ENCODE results near the gene OTUB2.

Gene OTUB2

DNA sequence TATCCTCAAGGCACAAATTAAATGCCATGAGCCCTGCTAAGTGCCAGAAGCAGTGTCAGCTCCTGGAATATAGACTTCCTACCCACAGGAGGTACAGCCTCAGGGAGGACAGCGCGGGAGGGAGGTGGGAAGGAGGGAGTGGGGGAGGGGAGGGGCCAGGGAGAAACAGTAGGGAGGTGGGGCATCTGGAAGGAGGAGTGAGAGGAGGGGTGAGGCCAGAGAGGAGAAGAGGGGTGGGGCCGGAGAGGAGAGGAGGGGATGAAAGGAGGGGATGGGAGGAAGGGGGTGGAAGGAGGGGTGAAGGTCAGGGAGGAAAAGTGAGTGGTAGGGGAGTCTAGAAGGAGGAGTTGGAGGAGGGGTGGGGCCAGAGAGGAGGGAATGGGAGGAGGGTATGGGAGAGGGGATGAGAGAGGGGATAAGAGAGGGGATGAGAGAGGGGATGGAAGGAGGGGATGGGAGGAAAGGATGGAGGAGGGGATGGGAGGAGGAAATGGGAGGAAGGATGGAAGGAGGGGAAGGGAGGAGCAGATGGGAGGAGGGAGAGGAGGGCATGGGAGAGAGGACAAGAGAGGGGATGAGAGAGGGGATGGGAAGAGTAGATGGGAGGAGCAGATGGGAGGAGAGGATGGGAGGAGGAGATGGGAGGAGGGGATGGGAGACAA lies 38.2 kb upstream of the OTUB2 start:
- DNase-seq (ENCODE audit: low read depth), result no peak
- TF ChIP-seq, protein P1, sequence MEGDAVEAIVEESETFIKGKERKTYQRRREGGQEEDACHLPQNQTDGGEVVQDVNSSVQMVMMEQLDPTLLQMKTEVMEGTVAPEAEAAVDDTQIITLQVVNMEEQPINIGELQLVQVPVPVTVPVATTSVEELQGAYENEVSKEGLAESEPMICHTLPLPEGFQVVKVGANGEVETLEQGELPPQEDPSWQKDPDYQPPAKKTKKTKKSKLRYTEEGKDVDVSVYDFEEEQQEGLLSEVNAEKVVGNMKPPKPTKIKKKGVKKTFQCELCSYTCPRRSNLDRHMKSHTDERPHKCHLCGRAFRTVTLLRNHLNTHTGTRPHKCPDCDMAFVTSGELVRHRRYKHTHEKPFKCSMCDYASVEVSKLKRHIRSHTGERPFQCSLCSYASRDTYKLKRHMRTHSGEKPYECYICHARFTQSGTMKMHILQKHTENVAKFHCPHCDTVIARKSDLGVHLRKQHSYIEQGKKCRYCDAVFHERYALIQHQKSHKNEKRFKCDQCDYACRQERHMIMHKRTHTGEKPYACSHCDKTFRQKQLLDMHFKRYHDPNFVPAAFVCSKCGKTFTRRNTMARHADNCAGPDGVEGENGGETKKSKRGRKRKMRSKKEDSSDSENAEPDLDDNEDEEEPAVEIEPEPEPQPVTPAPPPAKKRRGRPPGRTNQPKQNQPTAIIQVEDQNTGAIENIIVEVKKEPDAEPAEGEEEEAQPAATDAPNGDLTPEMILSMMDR (conservative IDR thresholded peaks at IDR 0.05; ENCODE audit: low read length), result no peak
- H3K4me3 ChIP-seq (ENCODE audit: low read length), result no peak overlapping the region

DNA sequence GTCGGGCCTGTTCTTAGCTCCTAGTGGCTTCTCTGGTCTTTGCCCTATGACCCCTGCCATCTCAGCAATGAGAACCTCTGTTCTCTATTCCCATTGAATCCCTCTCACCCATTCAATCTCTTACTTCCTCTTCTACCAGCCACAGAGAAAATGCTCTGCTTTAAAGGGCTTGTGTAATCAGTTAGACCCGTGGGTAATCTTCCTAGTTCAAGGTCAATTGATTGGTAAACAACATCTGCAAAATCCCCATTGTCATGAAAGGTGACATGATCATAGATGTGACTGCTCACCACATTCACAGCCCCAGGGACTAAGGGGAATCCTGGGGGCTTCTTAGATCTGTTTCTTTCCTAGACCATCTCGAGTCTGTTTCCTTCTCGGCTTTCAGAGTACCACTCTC lies 36.2 kb upstream of the OTUB2 start:
- TF ChIP-seq, protein P1 (conservative IDR thresholded peaks at IDR 0.05; ENCODE audit: low read length), result no peak
- no peak for DNase-seq (ENCODE audit: low read depth)
- no peak overlapping the region for H3K4me3 ChIP-seq (ENCODE audit: low read length)

GRCh38 chr14:93991212-93991611 lies 34.9 kb upstream of the OTUB2 start:
- DNase-seq (ENCODE audit: low read depth), result no peak

DNA sequence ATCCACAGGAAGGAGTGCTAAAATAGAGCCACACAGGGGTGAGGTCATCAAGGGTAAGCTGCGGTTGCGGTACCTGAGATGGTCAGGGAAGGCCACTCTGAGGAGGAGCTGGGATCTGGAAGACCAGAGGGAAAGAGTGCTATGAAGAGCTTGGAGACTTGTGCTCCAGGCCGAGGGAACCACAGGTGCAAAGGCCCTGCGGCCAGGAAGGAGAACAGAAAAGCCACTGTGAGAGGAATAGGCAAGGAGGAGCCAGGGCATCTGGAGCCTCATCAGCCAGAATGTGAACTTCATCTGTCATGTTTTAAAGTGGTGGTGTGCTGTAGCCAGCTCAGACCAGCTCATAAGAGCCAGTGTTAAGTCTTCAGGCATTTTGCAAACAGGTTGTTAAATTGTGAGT lies 34.5 kb upstream of the OTUB2 start:
- TF ChIP-seq, protein P1 (conservative IDR thresholded peaks at IDR 0.05; ENCODE audit: low read length), result no peak
- H3K4me3 ChIP-seq (ENCODE audit: low read length), result no peak overlapping the region
- DNase-seq (ENCODE audit: low read depth), result no peak

More at GRCh38 chr14:93991212-93991611, 34.9 kb upstream of the OTUB2 start:
- no peak overlapping the region for H3K4me3 ChIP-seq (ENCODE audit: low read length)
- TF ChIP-seq, protein P1 (conservative IDR thresholded peaks at IDR 0.05; ENCODE audit: low read length), result no peak

GRCh38 chr14:93993382-93993781 lies 32.8 kb upstream of the OTUB2 start:
- TF ChIP-seq, protein P1 (conservative IDR thresholded peaks at IDR 0.05; ENCODE audit: low read length), result no peak
- DNase-seq (ENCODE audit: low read depth), result no peak
- no peak overlapping the region for H3K4me3 ChIP-seq (ENCODE audit: low read length)

DNA sequence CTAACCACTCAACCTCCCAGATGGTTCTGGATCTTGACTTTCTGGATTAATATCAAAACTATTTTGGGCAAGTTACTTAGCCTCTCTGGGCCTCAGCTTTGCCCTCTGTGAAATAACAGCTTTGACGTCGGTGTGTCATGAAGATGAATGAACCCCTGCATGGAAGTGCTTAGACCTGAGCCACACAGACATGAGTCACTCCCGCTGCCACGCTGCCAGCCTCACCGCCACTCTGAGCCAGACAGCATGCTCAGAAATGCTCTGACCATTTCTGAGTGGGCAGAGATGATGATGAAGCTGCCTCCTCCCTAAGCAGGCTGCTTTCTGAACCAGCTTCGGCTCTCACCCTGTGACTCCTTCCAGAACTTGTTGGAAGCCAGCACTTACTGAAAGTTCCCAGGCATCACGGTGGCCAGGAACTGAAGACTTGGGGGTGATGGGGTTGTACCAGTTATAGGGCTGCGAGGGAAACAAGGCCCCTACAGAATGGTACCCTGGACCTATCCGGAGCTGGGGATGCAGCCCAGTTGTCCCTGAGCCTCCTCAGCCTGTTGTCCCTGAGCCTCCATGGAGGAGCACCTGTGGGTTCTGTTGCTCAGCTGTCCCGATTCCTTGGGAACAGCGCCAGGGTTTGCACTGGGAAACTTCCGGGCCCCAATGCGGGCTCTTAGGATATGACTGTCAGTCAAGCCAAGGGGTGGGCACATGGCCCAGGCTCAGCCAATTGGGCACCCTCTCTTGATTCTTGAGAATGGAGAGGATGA lies 31.0 kb upstream of the OTUB2 start:
- peak; percentile 86 for DNase-seq (ENCODE audit: low read depth)
- 0 out of 2 replicates have a peak overlapping the region, but pooled peaks have one; percentile 5 for H3K4me3 ChIP-seq (ENCODE audit: low read length)
- TF ChIP-seq, protein P1 (conservative IDR thresholded peaks at IDR 0.05; ENCODE audit: low read length), result no peak
